Neural progenitor cell (in vitro differentiated cells): Measurements from ENCODE around the gene IER5.
A peak's percentile ranks its signal among the peaks of the same experiment; 100 is the strongest.

Experiments used
- EZH2 ChIP-seq: fragments of 200-600 bp; sonication (generic); IDR thresholded peaks from 2 replicates; pipeline ENCODE4 v1.6.1; 2017; ENCODE audit warnings: antibody characterized with exemption, mild to moderate bottlenecking, moderate library complexity
- EZH2phosphoT487 ChIP-seq: fragments of 200-600 bp; sonication (generic); IDR thresholded peaks from 2 replicates; pipeline ENCODE4 v1.6.1; 2017; ENCODE audit warnings: antibody characterized with exemption
- TF ChIP-seq, protein P1 (sequence below): fragments of 200-600 bp; sonication (generic); IDR thresholded peaks from 2 replicates; pipeline ENCODE4 v1.5.1; 2017; ENCODE audit warnings: antibody characterized with exemption, mild to moderate bottlenecking

DNA sequence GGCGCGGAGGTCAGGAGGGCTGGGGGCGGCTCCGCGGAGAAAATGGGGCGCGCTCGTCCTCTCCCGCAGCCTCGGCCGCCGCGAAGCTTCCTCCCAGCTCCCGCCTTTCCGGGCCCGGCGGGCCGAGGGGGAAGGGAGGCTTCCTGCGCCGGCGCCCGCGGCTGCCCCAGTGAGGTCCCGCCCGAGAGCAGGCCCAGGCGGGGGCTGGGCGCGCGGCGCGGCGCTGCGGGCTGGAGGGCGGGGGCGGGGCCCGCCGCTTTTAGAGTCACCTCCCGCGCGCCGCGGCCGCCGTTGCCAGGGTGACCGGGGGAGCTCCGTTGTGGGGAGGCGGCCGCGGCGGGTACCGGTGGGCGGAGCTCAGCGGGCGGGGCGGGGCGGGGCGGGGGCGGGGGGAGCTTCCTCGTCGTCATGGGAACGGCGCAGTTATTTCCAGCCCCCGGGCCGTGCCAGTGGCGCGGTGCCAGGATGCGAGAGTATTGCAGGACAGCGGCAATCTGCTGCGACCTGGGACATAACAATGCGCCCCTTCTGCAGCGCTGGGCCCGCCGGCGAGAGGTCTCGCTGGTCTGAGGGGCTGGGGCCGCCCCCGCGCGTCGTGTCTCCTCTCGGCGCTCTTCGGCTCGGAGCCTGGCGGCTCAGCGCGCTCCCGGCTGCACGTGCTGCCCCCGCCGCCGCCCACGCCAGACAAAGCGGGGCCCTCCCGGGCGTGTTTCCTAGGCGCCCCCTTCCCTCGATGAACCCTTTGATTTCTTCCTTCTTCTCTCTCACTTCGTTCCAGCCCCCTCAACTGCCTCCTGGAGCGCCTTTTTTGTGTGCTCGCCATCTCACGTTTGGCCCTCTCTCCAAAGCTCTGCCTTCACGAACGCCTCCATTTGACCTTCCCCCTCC, 16.9 kb downstream of the IER5 start:
- TF ChIP-seq EZH2phosphoT487 (peak; percentile 11), EZH2 (no peak)
- TF ChIP-seq, protein P1, sequence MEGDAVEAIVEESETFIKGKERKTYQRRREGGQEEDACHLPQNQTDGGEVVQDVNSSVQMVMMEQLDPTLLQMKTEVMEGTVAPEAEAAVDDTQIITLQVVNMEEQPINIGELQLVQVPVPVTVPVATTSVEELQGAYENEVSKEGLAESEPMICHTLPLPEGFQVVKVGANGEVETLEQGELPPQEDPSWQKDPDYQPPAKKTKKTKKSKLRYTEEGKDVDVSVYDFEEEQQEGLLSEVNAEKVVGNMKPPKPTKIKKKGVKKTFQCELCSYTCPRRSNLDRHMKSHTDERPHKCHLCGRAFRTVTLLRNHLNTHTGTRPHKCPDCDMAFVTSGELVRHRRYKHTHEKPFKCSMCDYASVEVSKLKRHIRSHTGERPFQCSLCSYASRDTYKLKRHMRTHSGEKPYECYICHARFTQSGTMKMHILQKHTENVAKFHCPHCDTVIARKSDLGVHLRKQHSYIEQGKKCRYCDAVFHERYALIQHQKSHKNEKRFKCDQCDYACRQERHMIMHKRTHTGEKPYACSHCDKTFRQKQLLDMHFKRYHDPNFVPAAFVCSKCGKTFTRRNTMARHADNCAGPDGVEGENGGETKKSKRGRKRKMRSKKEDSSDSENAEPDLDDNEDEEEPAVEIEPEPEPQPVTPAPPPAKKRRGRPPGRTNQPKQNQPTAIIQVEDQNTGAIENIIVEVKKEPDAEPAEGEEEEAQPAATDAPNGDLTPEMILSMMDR = no peak
